ENCODE data around the gene ZDHHC7.
"Not testable (repeated sequence)": the region's sequence is repeated elsewhere in the genome, so short reads cannot be mapped to it uniquely, and the experiment has no call there.

ZDHHC7 gene

GRCh38 chr16:85042167-85042526 lies 30.8 kb upstream of the ZDHHC7 start:
- no peak for DNase-seq

- no peak for DNase-seq
These were observed 30.2 kb upstream of the ZDHHC7 start for GRCh38 chr16:85041219-85042166.

GRCh38 chr16:85040685-85041084 lies 29.4 kb upstream of the ZDHHC7 start:
- no peak for DNase-seq

DNA sequence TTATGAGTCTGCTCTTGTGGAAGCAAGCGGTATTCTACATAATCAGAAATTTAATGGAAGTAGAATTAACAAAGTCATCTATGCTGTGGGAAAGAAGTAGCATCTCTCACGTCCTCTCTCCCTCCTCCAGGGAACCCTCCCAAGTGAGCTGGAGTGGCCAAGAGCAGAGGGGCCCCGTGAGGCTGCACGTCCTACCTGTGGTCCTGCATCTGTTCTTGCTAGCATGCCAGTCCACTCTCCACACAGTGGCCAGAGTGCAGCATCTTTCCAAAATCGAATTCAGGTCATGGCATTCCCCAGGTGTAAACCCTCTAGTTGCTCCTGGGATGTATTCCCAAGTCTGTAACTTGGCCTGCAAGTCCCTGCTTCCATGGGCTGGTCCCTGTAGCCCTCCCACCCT lies 26.4 kb upstream of the ZDHHC7 start:
- no peak for DNase-seq

DNA sequence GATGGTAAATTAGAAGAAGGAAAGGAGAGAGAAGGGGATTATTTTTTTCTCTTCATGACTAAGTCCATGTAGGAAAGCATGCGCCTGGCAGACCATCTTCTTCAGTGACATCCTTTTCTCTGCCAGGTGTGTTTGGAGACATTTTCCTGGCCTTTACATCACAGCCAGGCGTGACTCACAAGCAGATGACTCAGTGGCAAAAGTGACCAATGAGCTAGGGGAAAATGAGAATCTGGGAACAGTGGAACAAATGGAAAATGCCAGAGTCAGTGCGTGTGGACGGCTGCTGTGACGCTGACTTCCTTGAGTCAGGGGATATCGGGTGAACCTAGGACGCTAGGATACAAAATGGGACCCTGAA lies 25.7 kb upstream of the ZDHHC7 start:
- DNase-seq: no peak

DNA sequence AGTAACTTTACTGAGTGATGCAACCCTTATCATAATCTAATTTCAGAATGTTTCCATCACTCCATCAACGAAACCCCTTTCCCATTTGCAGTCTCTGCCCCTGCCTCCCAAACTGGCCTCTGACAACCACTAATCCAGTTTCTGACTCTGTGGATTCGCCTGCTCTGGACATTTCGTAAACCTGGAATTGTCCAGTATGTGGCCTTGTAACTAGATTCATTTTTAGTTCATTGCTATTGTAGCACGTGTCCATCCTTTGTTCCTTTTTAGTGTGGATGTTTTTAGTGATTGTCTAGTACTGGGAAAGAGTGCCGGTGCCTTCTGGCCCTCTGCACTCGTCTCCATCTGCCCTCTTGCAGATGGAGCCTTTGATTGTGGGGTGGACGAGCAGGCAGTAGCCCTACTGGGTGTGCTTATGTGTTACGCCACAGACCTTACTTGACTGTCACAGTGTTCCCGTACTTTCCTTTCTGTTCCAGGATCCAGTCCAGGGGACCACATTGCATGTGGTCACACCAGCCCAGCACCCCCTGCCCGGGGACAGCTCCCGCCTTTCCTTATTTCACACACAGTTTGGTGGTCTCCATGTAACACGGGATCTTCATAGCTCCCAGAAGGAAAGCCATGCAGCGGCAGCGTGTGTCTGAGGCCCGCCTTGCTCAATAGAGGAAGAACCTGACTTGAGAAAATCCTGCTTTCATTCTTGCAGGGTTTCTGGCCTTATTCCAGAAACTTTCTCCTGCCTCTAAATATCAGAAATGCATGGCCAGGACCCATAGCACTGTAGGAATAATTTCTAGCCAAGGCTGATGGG lies 25.1 kb upstream of the ZDHHC7 start:
- DNase-seq: no peak

DNA sequence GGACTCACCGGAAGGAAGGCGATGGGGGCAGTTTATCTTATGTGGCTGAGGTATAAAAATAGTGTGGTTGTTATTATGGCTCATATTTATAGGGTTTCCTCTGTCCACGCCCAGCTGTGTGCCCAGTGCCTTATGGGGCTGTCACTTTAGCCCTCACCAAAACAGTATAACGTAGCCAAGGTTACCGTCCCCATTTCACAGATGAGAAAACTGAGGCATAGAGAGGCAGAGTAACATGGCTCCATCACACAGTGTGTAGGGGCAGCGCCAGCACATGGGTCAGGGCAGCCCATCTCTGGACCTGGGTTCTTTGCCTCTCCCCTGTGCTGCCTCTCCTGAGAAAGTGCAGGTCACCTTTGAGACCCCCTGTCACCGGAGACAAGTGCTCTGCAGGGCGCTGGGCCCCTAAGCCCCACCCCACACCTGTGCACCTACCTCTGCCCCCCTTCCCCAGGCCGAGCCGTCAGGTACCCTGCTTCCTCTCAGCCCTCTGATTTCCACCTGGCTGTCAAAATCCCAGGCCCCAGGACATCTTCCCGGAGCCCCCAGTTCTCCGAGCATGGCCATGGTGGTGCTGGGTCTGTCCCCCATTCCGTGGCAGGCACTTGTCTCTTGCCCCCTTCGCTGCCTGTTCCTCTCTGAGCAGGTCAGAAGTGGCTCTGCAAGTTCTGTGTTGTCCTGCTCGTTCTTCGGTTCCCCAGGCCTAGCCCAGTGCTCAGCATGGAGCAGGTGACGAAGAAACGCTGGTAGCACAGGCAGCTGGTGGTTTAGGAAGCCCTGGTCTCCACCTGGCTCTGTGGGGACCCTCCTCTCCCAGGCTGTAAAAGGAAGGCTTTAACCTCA lies 23.5 kb upstream of the ZDHHC7 start:
- no peak for DNase-seq

GRCh38 chr16:85033171-85033570 lies 21.8 kb upstream of the ZDHHC7 start:
- no peak for DNase-seq

DNA sequence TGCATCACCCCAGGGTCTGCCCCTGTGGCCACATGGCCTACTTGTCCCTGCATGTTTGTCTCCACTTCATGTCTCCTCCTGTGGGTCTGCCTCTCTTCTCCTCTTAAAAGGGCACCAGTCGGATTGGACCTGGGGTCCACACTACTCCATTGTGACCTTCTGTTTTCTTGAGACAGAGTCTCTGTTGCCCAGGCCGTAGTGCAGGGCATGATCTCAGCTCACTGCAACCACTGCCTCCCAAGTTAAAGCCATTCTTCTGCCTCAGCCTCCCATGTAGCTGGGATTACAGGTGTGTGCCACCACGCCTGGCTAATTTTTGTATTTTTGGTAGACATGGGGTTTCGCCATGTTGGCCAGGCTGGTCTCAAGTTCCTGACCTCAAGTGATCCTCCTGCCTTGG lies 20.9 kb upstream of the ZDHHC7 start:
- not testable (repeated sequence) for DNase-seq

DNA sequence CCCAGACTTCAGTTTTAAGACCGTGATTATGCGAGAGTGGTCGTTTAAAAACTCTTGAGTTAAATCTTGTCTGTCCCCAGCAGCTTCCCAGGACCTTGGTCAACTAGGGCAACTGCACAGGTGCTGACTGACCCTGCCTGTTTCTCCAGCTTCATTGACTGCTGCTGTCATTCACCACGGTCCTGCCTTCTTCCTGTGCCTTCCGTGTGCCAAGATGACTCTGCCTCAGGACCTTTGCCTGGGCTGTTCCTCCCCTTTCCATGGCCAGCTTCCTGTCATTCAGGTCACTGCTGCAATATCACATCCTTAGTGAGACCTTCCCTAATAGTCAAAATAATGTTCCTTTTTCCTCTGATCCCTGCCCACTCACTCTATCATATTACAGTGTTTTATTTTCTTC lies 20.1 kb upstream of the ZDHHC7 start:
- no peak for DNase-seq

DNA sequence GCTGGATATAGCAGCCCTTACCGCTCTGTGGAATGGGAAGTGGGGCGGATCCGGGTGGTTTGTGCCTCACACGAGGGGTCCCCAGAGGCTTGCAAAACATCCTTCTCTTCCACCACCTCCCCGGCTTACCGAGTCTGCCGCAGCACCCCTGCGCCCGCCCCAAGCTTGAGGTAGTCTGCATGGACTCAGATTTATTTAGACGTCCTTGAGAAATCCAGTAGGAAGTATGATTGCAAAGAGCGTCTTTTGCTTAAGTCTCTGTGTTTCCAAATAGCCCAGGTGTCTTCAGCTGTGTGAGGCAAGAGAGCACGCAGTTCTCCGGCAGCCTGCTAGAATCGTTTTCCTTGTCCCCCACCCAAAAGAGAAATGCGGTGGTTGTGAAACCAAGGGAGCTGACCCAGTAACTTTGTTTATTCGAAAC lies 18.7 kb upstream of the ZDHHC7 start:
- no peak for DNase-seq

DNA sequence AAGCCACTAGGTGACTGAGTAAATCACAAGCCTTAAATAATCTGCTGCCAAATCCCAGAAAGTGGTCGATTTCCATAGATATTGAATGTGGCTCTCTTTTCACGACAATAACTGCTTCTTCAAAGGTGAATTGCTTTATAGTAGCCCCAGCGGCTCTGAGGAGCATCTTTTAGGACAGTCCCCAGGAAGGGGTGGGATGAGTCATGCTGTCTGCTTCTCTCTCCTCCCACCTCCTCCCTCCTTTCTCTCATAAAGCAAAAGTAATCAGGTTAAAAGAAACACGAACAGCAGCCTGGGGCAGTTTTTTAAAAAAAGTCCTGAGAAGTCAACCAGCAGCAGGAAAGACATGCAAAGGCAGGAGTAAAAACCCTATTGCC lies 18.1 kb upstream of the ZDHHC7 start:
- DNase-seq: peak; percentile 17 to 73 (median 49)

- peak; percentile 45 to 76 (median 66) for DNase-seq
These were observed 17.5 kb upstream of the ZDHHC7 start for GRCh38 chr16:85028685-85029407.

- DNase-seq: peak in 2 of 5 donors; percentile 20 to 22
These were observed 16.8 kb upstream of the ZDHHC7 start for GRCh38 chr16:85027958-85028684.

DNA sequence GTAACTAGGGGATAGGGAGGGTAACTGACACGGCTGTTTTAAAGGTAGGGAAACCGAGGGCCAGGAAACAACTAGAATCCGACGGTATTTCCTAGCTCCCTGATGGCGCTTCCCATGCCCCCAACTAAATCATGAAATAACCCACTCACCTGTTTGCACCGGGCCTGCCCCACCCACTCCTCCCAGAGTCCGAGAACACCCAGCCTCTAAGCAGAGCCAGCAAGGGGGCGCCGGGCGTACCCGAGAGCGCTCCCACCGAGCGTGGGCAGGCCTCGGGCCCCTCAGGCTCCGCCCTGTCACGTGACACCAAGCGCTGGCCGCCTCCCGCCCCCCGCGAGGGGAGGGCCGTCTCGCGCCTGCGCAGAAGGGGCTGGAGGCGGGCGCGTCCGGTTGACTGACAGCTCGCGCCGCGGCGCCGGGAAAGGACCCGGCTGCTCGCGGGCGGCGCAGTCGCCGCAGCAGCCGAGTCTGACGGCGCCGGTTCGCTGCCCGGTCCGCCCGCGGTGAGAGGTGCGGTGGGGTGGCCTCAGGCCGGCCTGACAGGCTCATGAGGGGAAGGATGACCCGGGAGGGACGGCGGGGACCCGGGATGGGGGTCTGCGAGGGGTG lies 16.1 kb upstream of the ZDHHC7 start, which contains the start of gene KIAA0513:
Gene KIAA0513, plus strand, starts transcription at position 447 of the 609 bp plus-strand sequence. CDS start 39,277 bp downstream, outside the sequence.
- DNase-seq: peak; percentile 93 to 99 (median 95)

- no peak for DNase-seq
These were observed 15.4 kb upstream of the ZDHHC7 start for GRCh38 chr16:85026703-85027102.

DNA sequence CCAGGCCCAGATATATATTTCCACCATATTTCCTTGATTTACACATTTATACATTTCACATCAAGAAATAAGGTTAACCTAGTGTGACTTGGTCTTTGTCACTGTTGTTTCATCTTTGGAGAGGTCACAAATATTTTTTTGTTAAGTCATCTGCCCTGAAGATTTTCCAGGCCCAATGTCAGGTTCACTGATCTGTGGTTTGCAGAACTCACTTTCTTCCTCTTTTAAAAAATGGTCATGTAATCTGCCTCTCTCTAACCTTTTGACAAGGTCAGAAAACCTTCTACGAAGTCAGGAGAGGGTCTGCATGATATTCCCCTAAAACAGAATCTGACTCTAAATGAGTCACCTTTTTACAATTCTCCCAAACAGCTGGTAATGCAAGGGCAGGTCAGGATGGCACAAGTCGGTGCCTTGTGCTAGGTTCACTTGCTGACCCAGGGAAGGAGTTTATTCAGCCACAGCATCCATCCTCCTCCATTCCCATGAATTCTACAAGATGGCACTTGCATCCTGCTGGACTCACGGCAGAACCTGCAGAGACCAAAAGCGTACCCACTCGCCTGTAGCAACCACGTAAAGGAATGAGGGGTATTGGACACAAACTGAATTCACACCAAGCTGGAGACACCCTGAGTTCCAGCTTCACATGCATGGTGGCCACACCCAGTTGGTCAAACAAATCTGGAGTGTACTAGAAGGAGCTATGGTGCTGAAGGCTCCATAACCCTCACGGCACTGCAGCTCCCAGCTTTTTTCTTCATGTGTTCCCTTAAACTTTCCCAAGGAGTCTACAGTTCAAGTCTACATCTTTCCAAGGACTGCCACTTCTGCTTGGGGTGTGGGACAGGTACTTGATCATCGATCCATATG lies 14.7 kb upstream of the ZDHHC7 start:
- DNase-seq: no peak

DNA sequence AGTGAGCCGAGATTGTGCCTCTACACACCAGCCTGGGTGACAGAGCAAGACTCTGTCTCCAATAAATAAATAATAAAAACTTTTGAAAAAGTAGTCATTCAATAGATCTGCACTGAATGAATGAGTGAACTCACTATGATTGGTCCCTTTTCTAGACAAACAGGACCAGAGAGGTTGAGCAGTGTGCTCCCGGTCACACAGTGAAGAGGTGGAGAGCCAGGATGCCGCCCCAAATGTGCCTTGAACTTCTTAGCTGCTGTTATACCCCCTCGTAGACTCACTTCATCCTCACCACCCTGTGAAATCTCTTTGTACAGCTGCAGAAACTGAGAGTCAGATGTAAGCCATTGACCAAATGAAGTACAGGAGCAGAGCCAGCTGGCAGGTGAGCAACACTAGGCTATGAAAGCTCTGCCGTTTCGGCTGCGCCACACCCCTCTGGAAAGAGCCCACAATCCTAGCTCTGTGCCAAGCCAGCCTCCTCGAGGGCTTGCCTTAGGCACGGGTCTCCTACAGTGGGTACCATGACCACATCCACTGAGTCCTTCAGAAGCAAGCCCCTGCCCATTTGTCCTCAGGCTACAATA lies 8.4 kb upstream of the ZDHHC7 start:
- DNase-seq: no peak

DNA sequence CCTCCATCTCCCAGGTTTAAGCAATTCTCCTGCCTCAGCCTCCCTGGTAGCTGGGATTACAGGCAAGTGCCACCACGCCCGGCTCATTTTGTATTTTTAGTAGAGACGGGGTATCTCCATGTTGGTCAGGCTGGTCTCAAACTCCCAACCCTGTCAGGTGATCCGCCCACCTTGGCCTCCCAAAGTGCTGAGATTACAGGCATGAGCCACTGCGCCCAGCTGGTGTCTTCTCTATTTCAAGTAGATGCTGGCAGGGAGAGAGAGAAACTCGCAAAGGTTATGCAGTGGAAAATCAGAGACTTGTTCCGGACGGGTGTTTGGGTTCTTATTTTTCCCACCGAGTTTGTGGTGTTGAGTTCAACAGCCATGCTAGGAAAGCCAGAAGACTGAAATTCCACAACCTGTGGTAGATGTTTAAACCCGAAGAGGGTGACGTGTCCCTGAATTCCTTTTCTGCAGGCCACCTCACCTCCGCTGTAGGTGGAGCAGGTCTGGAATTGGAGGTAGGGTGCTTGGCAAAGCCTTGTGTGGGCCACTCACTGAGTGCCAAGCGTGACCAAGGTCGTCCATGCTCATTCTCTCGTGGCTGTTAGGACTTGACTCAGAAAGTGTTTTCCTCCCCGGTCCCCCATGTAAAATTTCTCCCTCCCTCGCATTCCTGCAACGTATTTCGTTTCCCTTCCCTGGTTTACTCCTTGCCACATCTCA lies 7.3 kb upstream of the ZDHHC7 start:
- no peak for DNase-seq
